GM03348 (cell line): ENCODE measurements around the gene ACTG1.

ENCODE experiments used
- DNase-seq: peaks from one replicate; pipeline ENCODE4 v3.0.0; 2012; ENCODE audit warnings: low spot score

The ACTG1 gene

GRCh38 chr17:81545160-81545949 lies 32.8 kb upstream of the ACTG1 start:
- no peak for DNase-seq

DNA sequence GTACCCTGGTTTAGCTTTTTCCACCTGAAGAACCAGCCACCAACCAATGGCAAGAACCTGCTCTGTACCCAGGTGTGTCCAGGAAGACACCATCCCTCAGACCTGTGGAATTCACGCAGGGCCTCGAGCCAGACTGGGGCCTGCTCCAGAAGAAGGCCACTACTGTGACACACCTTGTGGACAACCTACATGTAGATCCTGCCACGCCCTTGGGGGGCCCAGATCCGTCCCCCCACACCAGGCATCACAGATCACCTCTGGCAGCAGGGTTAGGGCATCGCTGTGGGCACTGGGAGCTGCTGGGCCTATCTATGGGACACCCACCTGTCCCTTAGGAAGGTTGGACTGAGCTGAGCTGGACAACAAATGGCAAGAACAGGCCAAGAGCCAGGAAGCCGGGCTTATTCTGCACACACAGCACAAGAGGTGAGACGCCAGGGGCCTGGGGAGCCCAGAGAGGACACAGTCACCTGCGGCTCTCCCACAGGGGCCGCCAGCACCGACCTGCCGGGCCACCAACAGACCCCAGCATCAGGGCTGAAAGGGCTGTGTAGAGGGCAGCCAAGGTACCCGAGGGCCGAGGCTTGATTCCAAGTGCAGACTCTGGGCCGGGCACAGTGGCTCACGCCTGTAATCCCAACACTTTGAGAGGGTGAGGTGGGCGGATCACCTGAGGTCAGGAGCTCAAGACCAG lies 31.8 kb upstream of the ACTG1 start:
- no peak for DNase-seq

- no peak for DNase-seq
Observed at GRCh38 chr17:81543756-81544155, 31.2 kb upstream of the ACTG1 start.

DNA sequence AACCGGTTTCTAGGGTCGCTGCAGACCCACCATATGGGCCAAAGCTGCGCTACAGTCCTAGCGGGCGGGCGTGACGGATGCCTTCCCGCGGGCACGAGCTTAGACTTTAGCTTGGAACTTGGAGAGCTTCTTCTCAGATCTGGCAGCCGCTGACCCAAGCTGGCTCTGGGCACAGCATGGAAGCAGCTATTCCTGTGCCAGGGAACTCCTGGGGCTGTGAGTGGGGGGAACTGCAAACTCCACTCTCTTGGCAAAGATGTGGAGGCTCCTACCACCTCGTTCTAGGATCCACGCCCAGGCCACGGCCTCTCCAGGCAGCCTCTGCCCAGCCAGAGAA lies 30.7 kb upstream of the ACTG1 start:
- no peak for DNase-seq

DNA sequence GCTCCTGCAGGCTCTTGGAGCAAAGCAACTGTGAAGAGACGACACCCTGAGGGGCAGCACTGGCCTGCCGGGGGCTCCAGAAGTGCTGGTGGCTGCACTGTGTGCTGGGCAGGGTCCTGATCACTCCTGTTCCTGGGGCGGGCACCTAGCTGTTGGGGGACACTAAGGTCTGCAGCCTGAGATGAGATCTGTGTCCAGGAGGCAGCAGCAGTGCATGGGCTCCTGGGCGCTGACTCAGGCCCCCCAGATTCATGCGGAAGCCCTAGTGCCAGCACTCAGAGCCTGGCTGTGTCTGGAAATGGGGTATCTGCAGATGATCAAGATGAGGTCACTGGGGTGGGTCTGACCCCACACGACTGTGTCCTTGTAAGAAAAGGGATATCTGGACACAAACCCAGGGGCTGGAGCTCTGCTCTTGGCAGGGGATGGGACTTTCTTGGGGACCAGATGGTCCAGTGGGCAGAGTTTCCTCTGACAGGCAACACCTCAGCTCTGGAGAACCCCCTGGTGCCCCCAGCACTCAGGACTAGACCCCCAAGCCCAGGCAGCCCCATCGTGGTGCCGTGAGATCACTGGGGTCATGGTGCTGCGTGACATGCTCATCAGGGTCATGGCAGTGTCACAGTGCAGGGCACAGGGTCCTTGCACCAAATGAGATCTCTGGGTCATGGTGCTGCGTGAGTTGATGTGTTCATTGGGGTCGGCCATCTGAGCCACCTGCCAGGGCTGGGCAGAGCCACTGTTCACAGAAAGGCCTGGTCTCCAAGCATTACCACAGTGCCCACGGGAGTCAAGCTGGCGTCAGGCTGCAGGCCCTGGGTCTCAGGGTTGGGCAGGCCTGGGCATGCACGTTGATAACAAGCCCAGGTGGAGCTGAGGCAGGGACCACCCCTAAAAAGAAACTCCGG lies 30.1 kb upstream of the ACTG1 start:
- no peak for DNase-seq

DNA sequence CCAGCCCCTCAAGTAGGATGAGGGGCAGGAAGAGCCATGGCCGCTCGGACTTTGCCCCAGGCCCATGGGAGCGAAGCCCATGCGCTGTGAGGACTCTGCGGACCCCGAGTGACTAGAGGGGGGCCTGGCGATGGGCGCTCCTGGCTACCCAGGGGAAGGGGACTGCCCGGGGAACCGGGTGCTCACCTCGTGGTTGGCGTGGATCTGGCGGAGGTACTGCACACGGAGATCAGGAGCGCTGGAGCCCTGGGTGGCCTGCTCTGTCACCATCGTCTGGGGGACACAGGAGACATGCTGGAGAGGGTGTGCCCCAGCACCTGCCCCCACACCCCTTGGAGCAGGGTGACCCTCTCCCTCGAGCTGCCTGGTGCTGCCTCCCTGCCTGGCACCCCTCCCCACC lies 28.5 kb upstream of the ACTG1 start:
- no peak for DNase-seq

DNA sequence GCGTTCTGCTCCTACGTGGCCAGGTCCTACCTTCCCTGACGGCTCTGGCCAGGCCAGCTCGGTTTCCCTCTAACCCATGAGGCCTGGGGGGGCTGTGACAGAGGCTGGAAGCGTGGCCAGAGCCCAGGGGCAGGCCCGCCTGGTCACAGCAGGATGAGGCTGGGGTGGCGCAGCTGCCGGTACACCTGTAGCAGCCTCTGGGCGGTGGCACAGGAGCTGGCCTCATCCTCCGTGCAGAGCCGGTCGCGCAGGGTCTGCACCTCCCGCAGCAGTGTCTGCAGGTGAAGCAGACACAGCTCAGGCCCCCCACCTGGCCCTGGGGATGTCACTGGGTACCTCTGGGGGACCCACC lies 28.1 kb upstream of the ACTG1 start:
- DNase-seq, result no peak

DNA sequence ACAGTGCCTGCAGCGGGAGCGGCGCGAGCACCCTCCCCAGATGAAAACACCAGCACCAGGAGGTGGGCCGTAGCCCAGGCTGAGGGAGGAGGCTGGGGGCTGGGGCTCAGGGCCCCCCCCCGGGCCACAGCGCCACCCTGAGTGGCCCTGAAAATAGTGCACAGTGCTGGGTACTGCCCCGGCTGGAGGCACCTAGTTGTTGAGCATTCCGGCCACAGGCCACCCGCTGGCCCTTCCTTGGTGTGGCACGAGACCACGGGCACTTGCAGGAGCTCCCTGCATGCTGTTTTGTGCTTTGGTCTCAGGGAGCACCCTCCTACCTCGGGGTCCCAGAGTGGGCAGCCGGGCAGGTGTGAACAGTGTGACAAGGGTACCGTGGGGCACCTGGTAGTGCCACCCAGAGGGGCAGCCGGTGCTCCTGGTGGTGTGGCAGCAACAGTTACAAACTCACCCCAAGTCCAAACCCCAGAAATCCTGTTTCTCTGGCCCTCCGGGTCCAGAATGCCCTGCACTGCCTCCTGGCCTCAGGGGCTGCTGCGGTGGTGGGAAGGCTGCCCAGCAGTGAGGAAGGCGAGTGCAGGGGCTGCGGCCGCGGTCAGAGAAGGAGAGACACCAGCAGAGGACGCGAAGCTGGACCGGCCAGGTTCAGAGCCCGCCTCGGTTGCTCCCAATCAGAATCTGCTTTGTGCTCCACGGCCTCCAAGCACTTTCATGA lies 27.5 kb upstream of the ACTG1 start:
- no peak for DNase-seq

DNA sequence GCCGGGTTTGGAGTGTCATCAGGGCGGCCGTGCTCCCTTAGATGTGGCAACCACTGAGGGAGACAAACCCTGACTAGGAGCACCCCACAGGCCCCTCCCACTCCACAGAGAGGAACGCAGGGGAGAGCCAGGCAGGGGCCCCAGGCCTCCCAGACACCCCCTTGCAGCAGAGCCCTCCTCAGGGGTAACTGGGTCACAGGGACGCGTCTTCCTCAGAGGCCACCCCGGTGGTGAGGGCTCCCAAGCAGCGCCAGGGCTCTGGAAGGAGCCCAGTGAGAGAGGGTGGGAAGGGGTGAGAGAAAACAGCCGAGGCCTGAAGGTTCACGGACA lies 26.9 kb upstream of the ACTG1 start:
- no peak for DNase-seq

- no peak for DNase-seq
Observed at GRCh38 chr17:81538651-81539570, 26.3 kb upstream of the ACTG1 start.

GRCh38 chr17:81537856-81538555 lies 25.4 kb upstream of the ACTG1 start:
- no peak for DNase-seq

- DNase-seq, result peak; percentile 49
Observed at GRCh38 chr17:81537343-81537855, 24.8 kb upstream of the ACTG1 start.

DNA sequence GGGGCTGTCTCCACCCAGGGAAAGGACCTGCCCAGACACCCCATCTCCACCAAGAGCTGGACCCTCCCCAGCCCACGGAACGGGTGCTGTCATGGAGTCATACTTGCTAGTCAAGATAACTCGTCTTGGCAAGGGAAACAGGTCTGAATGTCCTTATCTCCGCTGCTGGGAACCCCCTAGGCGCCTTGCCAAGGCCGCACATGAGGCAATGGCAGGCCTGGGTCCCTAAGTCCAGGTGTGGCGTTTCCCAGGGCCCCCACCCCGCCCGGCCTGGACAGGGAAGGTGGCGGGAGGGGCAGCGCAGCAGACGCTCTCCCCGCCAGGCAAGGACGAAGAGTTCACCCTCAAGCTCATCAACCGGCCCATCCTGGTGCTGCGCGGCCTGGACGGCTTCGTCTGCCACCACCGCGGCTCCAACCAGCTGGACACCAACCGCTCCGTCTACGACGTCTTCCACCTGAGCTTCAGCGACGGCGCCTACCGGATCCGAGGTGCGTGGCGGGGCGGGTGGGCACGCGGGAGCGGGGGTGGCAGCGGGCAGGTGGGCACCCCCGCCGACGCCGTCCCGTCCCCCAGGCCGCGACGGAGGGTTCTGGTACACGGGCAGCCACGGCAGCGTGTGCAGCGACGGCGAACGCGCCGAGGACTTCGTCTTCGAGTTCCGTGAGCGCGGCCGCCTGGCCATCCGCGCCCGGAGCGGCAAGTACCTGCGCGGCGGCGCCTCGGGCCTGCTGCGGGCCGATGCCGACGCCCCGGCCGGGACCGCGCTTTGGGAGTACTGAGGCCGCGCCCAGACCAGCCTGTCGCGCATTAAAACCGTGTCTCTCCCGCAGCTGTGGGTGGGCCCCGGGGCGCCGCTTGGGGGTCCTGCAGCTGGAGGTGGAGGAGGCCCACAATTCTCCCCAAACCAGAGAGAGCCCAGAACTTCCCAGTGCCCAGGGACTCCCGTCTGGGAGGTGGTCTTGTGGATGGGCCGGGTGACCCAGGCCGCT lies 24.0 kb upstream of the ACTG1 start:
- no peak for DNase-seq

DNA sequence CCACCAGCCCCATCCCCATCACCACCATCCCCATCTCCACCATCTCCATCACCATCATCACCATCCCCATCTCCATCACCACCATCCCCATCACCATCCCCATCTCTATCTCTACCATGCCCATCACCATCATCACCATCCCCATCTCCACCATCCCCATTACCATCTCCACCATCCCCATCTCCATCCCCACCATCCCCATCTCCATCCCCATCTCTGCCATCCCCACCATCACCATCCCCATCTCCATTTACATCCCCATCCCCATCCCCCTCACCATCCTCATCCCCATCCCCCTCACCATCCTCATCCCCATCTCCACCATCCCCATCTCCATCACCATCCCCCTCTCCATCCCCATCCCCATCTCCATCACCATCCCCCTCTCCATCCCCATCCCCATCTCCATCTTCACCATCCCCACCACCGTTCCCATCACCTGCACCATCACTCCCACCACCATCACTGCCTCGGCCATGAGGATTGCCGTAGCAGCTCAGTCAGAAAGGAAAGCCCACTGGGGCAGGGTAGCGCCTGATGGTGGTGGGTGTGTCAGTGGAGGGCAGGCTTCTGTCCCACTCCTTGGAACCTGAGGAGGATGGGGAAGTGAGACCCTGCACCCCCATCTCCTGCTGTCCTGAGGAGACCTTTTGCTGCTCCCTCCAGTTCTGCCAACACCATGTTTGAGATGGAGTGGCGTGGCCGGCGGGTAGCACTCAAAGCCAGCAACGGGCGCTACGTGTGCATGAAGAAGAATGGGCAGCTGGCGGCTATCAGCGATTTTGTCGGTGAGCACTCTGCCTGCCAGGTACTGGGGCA lies 23.1 kb upstream of the ACTG1 start:
- DNase-seq, result no peak

GRCh38 chr17:81535007-81535328 lies 22.4 kb upstream of the ACTG1 start:
- DNase-seq, result no peak

DNA sequence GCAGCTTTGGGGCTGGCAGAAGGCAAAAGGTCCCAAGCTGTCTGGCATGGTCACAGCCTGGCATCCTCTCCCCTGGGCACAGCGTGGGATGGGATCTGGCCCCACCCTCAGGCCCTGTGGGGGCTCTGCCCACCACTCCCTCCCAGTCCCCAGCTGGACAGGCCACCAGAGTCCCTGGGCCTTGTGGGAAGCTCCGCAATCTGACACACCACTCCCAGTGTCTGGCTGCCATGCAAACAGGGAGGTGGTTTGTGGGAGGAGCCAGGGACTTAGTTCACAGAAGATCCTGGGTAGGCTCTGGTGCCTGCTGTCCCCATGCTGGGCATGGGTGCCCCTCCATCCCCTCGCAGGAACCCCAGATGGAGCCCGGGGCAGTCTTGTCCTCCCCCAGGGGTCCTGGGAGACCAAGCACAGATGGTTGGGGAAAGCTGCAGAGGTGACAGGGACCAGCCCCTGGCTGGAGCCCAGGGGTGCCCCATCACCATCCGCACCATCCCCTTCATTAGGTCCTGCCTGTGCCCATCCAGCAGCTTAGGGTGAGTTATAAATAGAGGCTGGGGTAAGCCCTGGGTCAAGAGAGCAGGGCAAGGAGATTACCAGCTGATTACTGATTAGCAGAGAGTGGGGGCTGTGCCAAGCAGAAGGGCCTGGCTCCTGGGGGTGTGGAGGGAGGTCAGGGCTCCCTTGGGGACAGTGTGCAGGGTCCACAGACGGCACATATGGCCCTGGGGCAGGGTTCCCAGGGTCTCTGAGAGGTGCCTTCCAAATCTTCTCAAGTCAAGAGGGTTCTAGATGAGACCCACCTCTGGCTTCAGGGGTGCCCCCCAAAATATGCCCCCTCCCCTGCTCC lies 21.8 kb upstream of the ACTG1 start:
- DNase-seq, result no peak

GRCh38 chr17:81533339-81534141 lies 20.9 kb upstream of the ACTG1 start:
- no peak for DNase-seq
